Ovary (tissue), 9 donors: Measurements from ENCODE around the gene SF3B3. TPM values are rescaled to one million over a fixed set of nuclear protein-coding genes. Genes with fewer than 3 reads are reported as not detected.
A peak's percentile ranks its signal among the peaks of the same experiment; 100 is the strongest.
"Not testable (repeated sequence)": the region's sequence is repeated elsewhere in the genome, so short reads cannot be mapped to it uniquely, and the experiment has no call there.

Experiments
- DNase-seq, 5 donors: peaks; one replicate each; pipeline ENCODE4 v3.0.0-alpha.2; 2019 to 2020
- H3K27ac ChIP-seq, 2 donors: fragments of 200-600 bp; one replicate each; pipeline versions ENCODE4 v1.5.1 to v1.8.0; 2019 to 2022
- H3K27me3 ChIP-seq: fragments of 200-600 bp; one replicate; pipeline ENCODE4 v1.8.0; 2022
- H3K36me3 ChIP-seq: fragments of 200-600 bp; sonication (generic); one replicate; pipeline ENCODE4 v1.5.1; 2019
- H3K4me1 ChIP-seq: one replicate; pipeline ENCODE4 v1.8.1; 2013; ENCODE audit warnings: mild to moderate bottlenecking, moderate library complexity; ENCODE audit not compliant: insufficient read depth
- H3K4me3 ChIP-seq: fragments of 200-600 bp; sonication (generic); one replicate; pipeline ENCODE4 v1.5.1; 2017
- H3K9me3 ChIP-seq, 2 donors: fragments of 200-600 bp in 1 of 2; sonication (generic) in 1 of 2; one replicate each; pipeline versions ENCODE4 v1.5.1 to v1.8.1; 2013 to 2019; ENCODE audit warnings: mild to moderate bottlenecking in 1 of 2, moderate library complexity in 1 of 2
- CTCF ChIP-seq, 3 donors: fragments of 450-650 bp in 2 of 3; fragments of 200-600 bp in 1 of 3; IDR thresholded peaks; one replicate each; pipeline versions ENCODE4 v1.5.1 to v1.8.0; 2016 to 2022; ENCODE audit warnings: antibody characterized with exemption in 3 of 3, mild to moderate bottlenecking in 1 of 3
- EP300 ChIP-seq: sonication (generic); formaldehyde crosslinking; IDR thresholded peaks from one replicate; pipeline ENCODE4 v1.6.1; 2017; ENCODE audit warnings: antibody characterized with exemption
- POLR2A ChIP-seq: fragments of 450-650 bp; IDR thresholded peaks from one replicate; pipeline ENCODE4 v1.6.1; 2017; ENCODE audit warnings: antibody characterized with exemption, mild to moderate bottlenecking, moderate library complexity
- WGBS, 3 donors: extraction: QIAGEN DNeasy Blood & Tissue Kit in 1 of 3; methylation state at CpG; one replicate each; pipeline versions ENCODE4 v1.1.5 to v1.1.7; 2013 to 2017; 5-methylcytosine and 5-hydroxymethylcytosine counted together
- intact Hi-C, 4 donors: fragments of 100-400 bp; cut with DNase I; formaldehyde crosslinking; loops; one replicate each; pipeline versions ENCODE4 v1.11.0 to v1.15.1; 2022 to 2023
- polyA plus RNA-seq, 2 donors: library from polyadenylated mRNA; stranded (reverse); fragments of 200-250 nt in 1 of 2; fragments of 350-450 nt in 1 of 2; fragmentation: Illumina TruSeq in 1 of 2; extraction: RNeasy Lipid Tissue Mini Kit (QIAGEN cat#74804) in 1 of 2; gene quantifications; one replicate each; pipeline ENCODE4 v1.2.3, GENCODE V29; 2013 to 2014
- total RNA-seq, 7 donors: library from RNA; depleted of rRNA in 2 of 7; stranded (reverse); fragments of >200 nt in 2 of 7; fragmentation: NEBNext Ultra II Directional in 3 of 7; extraction: Animal tissue kit (Norgen Biotek cat#: 25700) in 3 of 7; gene quantifications; one replicate each; pipeline versions ENCODE4 v1.1.0 to v1.2.4, GENCODE V29; 2016 to 2023
- donor health status: DM: no; HTN: no; CAD: no; lungs with moderate emphysema.
- donor health status: DM: no; HTN: no; CAD: no.
- donor health status: Bipolar disorder and iron deficiency.
- donor health status: DM: yes; HTN: yes; CAD: no.
- donor health status: DM: no; HTN: no; CAD: no.
- donor health status: DM: yes; HTN: yes; CAD: no.

Gene SF3B3
- total and polyA plus RNA-seq, 9 donors = 76.1 to 326 (median 282) TPM

GRCh38 chr16:70529051-70529777, 5.6 kb downstream of the SF3B3 start:
- H3K4me1 ChIP-seq = peaks cover 6% of the 10 kb centered on the region
- no peaks in the 10 kb centered on the region for H3K36me3 ChIP-seq
- peak in 1 of 3 donors; percentile 35 for TF ChIP-seq CTCF (IDR thresholded peaks at IDR 0.05)
- TF ChIP-seq EP300 = no peak
- TF ChIP-seq POLR2A = no peak
- no peak for DNase-seq
- H3K9me3 ChIP-seq = no peaks in the 10 kb centered on the region
- intact Hi-C loops = loop anchor here in 2 of 4 donors (5.0 kb wide), 2 partner anchors 123 to 238 kb away; no protein-coding TSS in a partner anchor
- no peak overlapping the region for H3K27ac ChIP-seq
- H3K27me3 ChIP-seq = no peaks in the 10 kb centered on the region
- 44 to 57% (median 48%) methylated on average over 8 of the region's 8 CpGs for WGBS, 3 donors
- H3K4me3 ChIP-seq = no peak overlapping the region

DNA sequence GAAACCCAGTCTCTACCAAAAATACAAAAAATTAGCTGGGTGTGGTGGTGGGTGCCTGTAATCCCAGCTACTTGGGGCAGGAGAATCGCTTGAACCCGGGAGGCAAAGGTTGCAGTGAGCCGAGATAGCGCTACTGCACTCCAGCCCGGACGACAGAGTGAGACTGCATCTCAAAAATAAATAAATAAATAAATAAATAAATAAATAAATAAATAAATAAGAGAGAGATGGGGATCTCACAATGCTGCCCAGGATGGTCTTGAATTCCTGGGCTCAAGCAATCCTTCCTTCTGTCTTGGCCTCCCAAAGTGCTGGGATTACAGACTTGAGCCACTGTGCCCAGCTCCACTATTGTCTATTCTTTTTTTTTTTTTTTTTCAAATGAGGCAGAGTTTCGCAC, 6.3 kb downstream of the SF3B3 start:
- H3K27me3 ChIP-seq, H3K9me3 ChIP-seq, H3K4me1 ChIP-seq, H3K4me3 ChIP-seq, H3K27ac ChIP-seq, DNase-seq, H3K36me3 ChIP-seq: not testable (repeated sequence)
- intact Hi-C loops = loop anchor here in 2 of 4 donors (5.0 kb wide), 2 partner anchors 122 to 237 kb away; no protein-coding TSS in a partner anchor
- 80 to 92% (median 87%) methylated on average over 6 to 7 of the region's 7 CpGs for WGBS, 3 donors

GRCh38 chr16:70534971-70535370, 11.4 kb downstream of the SF3B3 start:
- peaks cover 4% of the 10 kb centered on the region for H3K4me1 ChIP-seq
- 35 to 52% (median 43%) methylated on average over 2 of the region's 2 CpGs for WGBS, 3 donors
- no peak overlapping the region for H3K4me3 ChIP-seq
- H3K27me3 ChIP-seq = no peaks in the 10 kb centered on the region
- TF ChIP-seq EP300 = no peak
- no peak for TF ChIP-seq POLR2A
- no peak for TF ChIP-seq CTCF (IDR thresholded peaks at IDR 0.05)
- no peaks in the 10 kb centered on the region for H3K9me3 ChIP-seq
- no peak for DNase-seq
- intact Hi-C loops = loop anchor here in 1 of 4 donors (5.0 kb wide), 1 partner anchor 117 kb away; no protein-coding TSS in a partner anchor
- H3K27ac ChIP-seq = no peak overlapping the region
- H3K36me3 ChIP-seq = no peaks in the 10 kb centered on the region

DNA sequence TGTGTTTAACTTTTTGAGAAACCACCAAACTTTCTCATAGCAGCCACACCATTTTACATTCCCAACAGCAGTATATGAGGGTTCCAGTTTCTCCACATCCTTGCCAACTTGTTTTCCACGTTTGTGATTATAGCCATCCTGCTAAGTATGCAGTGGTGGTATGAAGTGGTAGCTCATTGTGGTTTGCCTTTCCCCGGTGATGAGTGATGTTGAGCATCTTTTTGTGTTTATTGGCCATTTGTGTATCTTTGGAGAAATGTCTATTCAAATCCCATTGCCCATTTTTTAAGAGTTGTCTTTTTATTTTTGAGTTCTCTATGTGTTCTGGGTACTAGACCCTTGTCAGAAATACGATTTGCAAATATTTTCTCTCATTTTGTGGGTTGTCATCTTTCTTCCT, 17.4 kb downstream of the SF3B3 start:
- TF ChIP-seq CTCF (IDR thresholded peaks at IDR 0.05) (no peak), POLR2A (no peak), EP300 (no peak)
- DNase-seq = no peak
- H3K4me3 ChIP-seq = no peak overlapping the region
- H3K36me3 ChIP-seq = no peaks in the 10 kb centered on the region
- intact Hi-C loops = no loop called here
- 24 to 35% (median 27%) methylated on average over 3 of the region's 3 CpGs for WGBS, 3 donors
- H3K4me1 ChIP-seq = peaks cover 1% of the 10 kb centered on the region
- H3K27ac ChIP-seq = no peak overlapping the region
- H3K9me3 ChIP-seq = no peaks in the 10 kb centered on the region
- no peaks in the 10 kb centered on the region for H3K27me3 ChIP-seq

DNA sequence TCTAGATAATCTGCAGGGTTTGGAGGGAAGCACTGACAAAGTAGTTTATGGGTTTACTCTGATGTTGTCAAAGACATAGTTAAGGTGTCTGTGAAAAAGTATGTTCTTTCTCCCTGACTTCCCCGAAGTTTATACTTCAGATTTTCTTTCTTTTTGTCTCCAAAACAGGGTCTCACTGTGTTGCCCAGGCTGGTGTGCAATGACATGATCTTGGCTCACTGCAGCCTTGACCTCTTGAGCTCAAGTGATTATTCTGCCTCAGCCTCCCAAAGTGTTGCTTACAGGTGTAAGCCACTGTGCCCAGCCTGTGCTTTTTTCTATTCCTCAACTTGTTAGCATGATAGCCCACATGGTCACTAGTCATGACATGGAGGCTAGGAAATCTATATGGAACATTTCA, 20.9 kb downstream of the SF3B3 start:
- intact Hi-C loops = no loop called here
- no peak for DNase-seq
- Histone ChIP-seq H3K9me3 (no peaks in the 10 kb centered on the region), H3K36me3 (no peaks in the 10 kb centered on the region), H3K4me1 (no peaks in the 10 kb centered on the region), H3K27me3 (no peaks in the 10 kb centered on the region), H3K27ac (no peak overlapping the region), H3K4me3 (no peak overlapping the region)
- 69 to 76% (median 74%) methylated on average over 1 of the region's 1 CpG for WGBS, 3 donors
- TF ChIP-seq CTCF (IDR thresholded peaks at IDR 0.05) = no peak
- TF ChIP-seq EP300 = no peak
- TF ChIP-seq POLR2A = no peak
